GM12891 (cell line): Measurements from ENCODE around the gene ANKRD63.

Experiments used
- POLR2A ChIP-seq: IDR thresholded peaks from 2 replicates; pipeline ENCODE4 v1.6.1; 2011; ENCODE audit warnings: low read depth, low read length, control low read depth
- TAF1 ChIP-seq: IDR thresholded peaks from 2 replicates; pipeline ENCODE4 v1.6.1; 2011; ENCODE audit warnings: low read depth, low read length, control low read depth

GRCh38 chr15:40330368-40330836 is 47.5 kb upstream of the ANKRD63 start:
- no peak for TF ChIP-seq POLR2A
- TF ChIP-seq TAF1: no peak
